Cardiac muscle cell (in vitro differentiated cells and primary cell): Measurements from ENCODE around the gene KYAT1. TPM values are rescaled to one million over a fixed set of nuclear protein-coding genes. Genes with fewer than 3 reads are reported as not detected.
"Not testable (repeated sequence)": the region's sequence is repeated elsewhere in the genome, so short reads cannot be mapped to it uniquely, and the experiment has no call there.

Source experiments
- DNase-seq, 2 donors: peaks; one replicate each; pipeline versions ENCODE4 v3.0.0 to v3.0.0-alpha.2; 2010 to 2017; ENCODE audit warnings: low read depth in 1 of 2, low spot score in 1 of 2
- H3K27ac ChIP-seq: fragments of 200-600 bp; sonication (generic); 2 replicates; pipeline ENCODE4 v1.5.1; 2016
- H3K27me3 ChIP-seq: fragments of 200-600 bp; sonication (generic); 2 replicates; pipeline ENCODE4 v1.6.0; 2016; ENCODE audit warnings: control low read depth
- H3K36me3 ChIP-seq: fragments of 200-600 bp; sonication (generic); 2 replicates; pipeline ENCODE4 v1.5.1; 2016; ENCODE audit warnings: control low read depth
- H3K4me1 ChIP-seq: fragments of 200-600 bp; sonication (generic); 2 replicates; pipeline ENCODE4 v1.8.1; 2017; ENCODE audit warnings: low read depth, mild to moderate bottlenecking, mixed run types
- H3K4me3 ChIP-seq: fragments of 200-600 bp; sonication (generic); 2 replicates; pipeline ENCODE4 v1.5.1; 2016; ENCODE audit warnings: mild to moderate bottlenecking
- H3K9me3 ChIP-seq: fragments of 200-600 bp; sonication (generic); 2 replicates; pipeline ENCODE4 v1.5.1; 2017; ENCODE audit warnings: low read depth, mild to moderate bottlenecking, control low read depth
- polyA plus RNA-seq: library from polyadenylated mRNA; unstranded; fragments of >200 nt; fragmentation: Nextera tagmentation; extraction: Ambion mirVana; gene quantifications from 2 replicates; pipeline ENCODE4 v1.2.1, GENCODE V29; 2016
- total RNA-seq: library from RNA; depleted of rRNA; stranded (reverse); fragments of >200 nt; gene quantifications from 2 replicates; pipeline ENCODE4 v1.2.3, GENCODE V29; 2016
- TF ChIP-seq, protein P1 (sequence below): IDR thresholded peaks from 2 replicates; pipeline ENCODE4 v1.5.1; 2012; ENCODE audit warnings: low read depth, mild to moderate bottlenecking, low read length

KYAT1 gene
- total and polyA plus RNA-seq, 2 experiments from 2014 or later: 23.3 to 36.9 TPM

DNA sequence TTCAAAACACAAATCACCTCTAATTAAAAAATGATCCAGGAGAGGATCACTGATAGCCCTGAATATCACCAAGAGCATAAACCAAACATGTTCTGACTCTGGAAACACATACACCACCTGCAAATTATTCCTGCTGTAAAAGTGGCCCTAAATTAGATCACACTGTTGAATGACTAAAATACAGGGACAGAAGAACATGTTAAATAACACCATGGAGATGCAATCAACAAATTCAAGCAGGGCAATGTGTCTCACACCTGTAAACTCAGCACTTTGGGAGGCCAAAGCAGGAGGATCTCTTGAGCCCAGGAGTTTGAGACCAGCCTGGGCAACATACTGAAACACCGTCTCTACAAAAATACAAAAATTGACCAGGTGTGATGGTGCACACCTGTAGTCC is 33.9 kb downstream of the KYAT1 start:
- Histone ChIP-seq H3K4me3 (no peak overlapping the region), H3K27me3 (no peaks in the 10 kb centered on the region), H3K4me1 (peaks cover 16% of the 10 kb centered on the region), H3K36me3 (no peaks in the 10 kb centered on the region), H3K27ac (no peak overlapping the region), H3K9me3 (no peaks in the 10 kb centered on the region)
- no peak for DNase-seq
- TF ChIP-seq, protein P1, sequence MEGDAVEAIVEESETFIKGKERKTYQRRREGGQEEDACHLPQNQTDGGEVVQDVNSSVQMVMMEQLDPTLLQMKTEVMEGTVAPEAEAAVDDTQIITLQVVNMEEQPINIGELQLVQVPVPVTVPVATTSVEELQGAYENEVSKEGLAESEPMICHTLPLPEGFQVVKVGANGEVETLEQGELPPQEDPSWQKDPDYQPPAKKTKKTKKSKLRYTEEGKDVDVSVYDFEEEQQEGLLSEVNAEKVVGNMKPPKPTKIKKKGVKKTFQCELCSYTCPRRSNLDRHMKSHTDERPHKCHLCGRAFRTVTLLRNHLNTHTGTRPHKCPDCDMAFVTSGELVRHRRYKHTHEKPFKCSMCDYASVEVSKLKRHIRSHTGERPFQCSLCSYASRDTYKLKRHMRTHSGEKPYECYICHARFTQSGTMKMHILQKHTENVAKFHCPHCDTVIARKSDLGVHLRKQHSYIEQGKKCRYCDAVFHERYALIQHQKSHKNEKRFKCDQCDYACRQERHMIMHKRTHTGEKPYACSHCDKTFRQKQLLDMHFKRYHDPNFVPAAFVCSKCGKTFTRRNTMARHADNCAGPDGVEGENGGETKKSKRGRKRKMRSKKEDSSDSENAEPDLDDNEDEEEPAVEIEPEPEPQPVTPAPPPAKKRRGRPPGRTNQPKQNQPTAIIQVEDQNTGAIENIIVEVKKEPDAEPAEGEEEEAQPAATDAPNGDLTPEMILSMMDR: no peak

DNA sequence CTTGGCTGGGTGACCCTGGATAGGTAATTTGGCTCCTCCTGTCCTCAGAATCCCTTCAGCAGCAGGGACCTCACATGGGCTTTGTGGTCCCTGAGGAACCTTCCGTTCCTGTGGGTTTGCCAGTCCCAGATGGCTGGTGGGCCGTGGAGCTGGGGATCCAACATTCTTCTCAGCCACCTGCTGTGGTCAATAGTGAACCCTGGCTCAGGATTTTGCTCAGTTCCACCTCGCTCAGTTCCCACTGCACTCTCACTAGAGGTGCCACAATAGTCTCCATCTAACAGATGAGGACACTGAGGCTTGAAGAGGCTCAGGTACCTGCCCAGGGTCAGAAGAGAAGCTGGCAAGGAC is 35.1 kb downstream of the KYAT1 start:
- Histone ChIP-seq H3K9me3 (no peaks in the 10 kb centered on the region), H3K4me3 (no peak overlapping the region), H3K27ac (peak overlapping the region; percentile 85), H3K27me3 (no peaks in the 10 kb centered on the region), H3K4me1 (peaks cover 16% of the 10 kb centered on the region), H3K36me3 (no peaks in the 10 kb centered on the region)
- DNase-seq: no peak
- TF ChIP-seq, protein P1: no peak

DNA sequence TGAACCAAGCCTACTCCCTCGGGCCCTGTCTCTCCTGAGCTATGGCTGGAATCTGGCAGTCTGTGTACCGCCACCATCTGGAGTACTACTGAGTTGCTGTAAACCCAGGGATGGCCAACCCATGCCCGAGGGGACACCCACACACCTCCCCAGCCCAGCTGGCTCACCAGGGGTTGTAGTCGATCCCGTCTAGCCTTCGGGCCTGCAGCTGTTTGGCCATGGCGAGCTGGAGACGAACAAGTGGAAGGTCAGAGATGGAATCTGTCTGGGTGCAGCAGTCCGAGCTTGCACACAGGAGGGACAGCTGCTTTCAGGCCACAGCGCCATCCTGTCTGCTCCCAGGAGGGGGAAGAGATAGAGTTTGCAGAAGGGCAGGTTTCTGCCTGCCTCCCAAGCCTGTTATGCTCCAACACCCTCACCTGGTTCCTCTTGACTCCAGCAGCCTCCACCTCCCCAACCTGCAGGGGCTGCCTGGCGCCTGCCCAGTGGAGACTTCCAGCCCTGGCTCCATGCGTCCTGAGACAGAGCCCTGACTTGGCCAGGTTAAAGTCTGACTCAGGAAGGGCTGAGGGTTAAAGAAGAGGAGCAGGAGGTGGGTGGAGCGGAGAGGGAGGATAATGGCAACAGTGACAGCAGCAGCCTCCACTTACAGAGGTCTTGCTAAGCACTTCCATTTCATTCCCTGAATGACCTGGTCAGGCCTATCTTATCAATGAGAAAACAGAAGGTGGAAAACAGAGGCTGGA is 36.4 kb downstream of the KYAT1 start:
- DNase-seq: peak in 1 of 2 donors; percentile 37
- Histone ChIP-seq H3K27ac (peak overlapping the region; percentile 85), H3K9me3 (no peaks in the 10 kb centered on the region), H3K4me1 (peaks cover 16% of the 10 kb centered on the region), H3K36me3 (no peaks in the 10 kb centered on the region), H3K4me3 (no peak overlapping the region), H3K27me3 (no peaks in the 10 kb centered on the region)
- TF ChIP-seq, protein P1: no peak

DNA sequence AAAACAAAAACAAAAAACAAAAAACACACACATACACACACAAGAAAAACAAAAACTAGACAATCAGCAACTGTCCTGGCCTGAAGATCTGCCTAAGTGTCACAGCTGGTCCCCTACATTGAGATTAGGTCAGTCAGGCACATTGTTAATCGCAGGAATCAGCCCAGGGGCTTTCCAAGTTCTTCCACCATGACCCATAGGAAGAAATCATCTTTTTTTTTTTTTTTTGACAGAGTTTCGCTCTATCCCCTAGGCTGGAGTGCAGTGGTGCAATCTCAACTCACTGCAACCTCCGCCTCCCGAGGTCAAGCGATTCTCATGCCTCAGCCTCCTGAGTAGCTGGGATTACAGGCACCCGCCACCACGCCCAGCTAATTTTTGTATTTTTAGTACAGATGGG is 38.6 kb downstream of the KYAT1 start:
- not testable (repeated sequence) for DNase-seq, H3K9me3 ChIP-seq, H3K27me3 ChIP-seq, H3K27ac ChIP-seq, H3K36me3 ChIP-seq, H3K4me3 ChIP-seq
- peaks cover 23% of the 10 kb centered on the region for H3K4me1 ChIP-seq

DNA sequence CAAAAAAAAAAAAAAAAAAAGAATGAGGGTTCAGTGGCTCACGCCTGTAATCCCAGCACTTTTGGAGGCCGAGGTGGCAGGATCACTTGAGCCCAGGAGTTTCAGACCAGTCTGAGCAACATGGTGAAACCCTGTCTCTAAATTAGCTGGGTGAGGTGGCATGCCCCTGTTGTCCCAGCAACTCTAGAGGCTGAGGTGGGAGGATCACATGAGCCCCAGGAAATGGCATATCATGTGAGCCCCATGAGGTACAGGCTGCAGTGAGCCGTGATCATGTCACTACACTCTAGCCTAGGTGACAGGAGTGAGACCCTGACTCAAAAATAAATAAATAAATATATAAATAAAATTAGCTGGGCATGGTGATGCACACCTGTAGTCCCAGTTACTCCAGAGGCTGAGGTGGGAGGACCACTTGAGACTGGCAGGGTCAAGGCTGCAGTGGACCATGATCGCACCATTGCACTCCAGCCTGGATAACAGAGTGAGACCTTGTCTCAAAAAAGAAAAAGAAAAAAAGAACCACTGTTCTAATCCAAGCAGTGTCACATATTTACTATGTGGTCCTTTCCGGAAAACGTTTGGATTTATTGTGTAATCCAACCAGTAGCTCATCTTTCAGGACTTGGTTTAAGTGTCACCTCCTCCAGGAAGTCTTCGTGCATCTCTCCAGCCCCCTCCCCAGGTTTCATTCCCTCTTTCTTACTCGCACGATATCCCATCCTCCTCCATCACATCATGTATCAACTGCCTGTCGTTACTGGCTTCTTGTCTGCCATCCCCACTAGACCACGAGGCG is 39.9 kb downstream of the KYAT1 start:
- Histone ChIP-seq H3K27ac (no peak overlapping the region), H3K4me3 (no peak overlapping the region), H3K36me3 (no peaks in the 10 kb centered on the region), H3K9me3 (no peaks in the 10 kb centered on the region), H3K27me3 (no peaks in the 10 kb centered on the region), H3K4me1 (peaks cover 31% of the 10 kb centered on the region)
- no peak for DNase-seq
- TF ChIP-seq, protein P1: no peak

DNA sequence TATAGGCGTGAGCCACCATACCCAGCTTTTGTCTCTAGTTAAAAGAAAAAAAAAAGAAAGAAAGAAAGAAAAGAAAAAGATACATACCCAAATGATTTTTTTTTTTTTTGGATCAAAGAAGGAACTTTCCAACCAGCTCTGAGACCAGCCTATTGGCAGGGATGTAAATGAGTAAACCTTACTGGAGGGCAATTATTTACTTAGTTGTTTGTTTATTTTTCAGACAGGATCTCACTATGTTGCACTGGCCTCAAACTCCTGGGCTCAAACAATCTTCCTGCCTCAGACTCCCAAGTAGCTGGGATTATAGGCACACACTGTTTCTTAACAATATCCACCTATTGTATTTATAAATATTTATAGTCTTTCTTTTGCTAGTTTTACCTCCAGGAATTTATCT is 41.2 kb downstream of the KYAT1 start:
- Histone ChIP-seq H3K4me1 (peaks cover 23% of the 10 kb centered on the region), H3K4me3 (no peak overlapping the region), H3K9me3 (no peaks in the 10 kb centered on the region), H3K27ac (no peak overlapping the region), H3K36me3 (no peaks in the 10 kb centered on the region), H3K27me3 (no peaks in the 10 kb centered on the region)
- TF ChIP-seq, protein P1: no peak
- DNase-seq: no peak
